Astrocyte (in vitro differentiated cells and primary cell): Measurements from ENCODE around the gene OPCML. TPM values are rescaled to one million over a fixed set of nuclear protein-coding genes. Genes with fewer than 3 reads are reported as not detected.

ENCODE experiments used
- DNase-seq: peaks from one replicate; pipeline ENCODE4 v3.0.0-alpha.2; 2010; ENCODE audit warnings: low read depth
- FAIRE-seq: peaks from 2 replicates; lab custom pipeline; 2011; peaks lifted over from hg19 to GRCh38; lab: Jason Lieb, UNC
- H2AFZ ChIP-seq: 2 replicates; pipeline ENCODE4 v1.6.0; 2012; ENCODE audit warnings: low read depth, low read length, inconsistent platforms
- H3K27ac ChIP-seq: 2 replicates; pipeline ENCODE4 v1.5.1; 2011; ENCODE audit warnings: low read depth, low read length, inconsistent platforms
- H3K27me3 ChIP-seq: 2 replicates; pipeline ENCODE4 v1.6.0; 2011; ENCODE audit warnings: low read length, inconsistent platforms; ENCODE audit not compliant: insufficient read depth
- H3K36me3 ChIP-seq: 2 replicates; pipeline ENCODE4 v1.5.1; 2011; ENCODE audit warnings: low read length, inconsistent platforms; ENCODE audit not compliant: insufficient read depth
- H3K4me1 ChIP-seq: 2 replicates; pipeline ENCODE4 v1.5.1; 2011; ENCODE audit warnings: low read length, inconsistent platforms; ENCODE audit not compliant: insufficient read depth
- H3K4me2 ChIP-seq: 2 replicates; pipeline ENCODE4 v1.6.0; 2012; ENCODE audit warnings: low read length, inconsistent platforms
- H3K4me3 ChIP-seq: 2 replicates; pipeline ENCODE4 v1.5.1; 2011; ENCODE audit warnings: low read depth, mild to moderate bottlenecking, low read length, inconsistent platforms; ENCODE audit not compliant: insufficient read depth
- H3K79me2 ChIP-seq: 2 replicates; pipeline ENCODE4 v1.6.0; 2012; ENCODE audit warnings: mild to moderate bottlenecking, low read length, inconsistent platforms; ENCODE audit not compliant: insufficient read depth
- H3K9ac ChIP-seq: 2 replicates; pipeline ENCODE4 v1.6.0; 2012; ENCODE audit warnings: mild to moderate bottlenecking, low read length, inconsistent platforms
- H3K9me3 ChIP-seq: 2 replicates; pipeline ENCODE4 v1.5.1; 2012; ENCODE audit warnings: low read depth, mild to moderate bottlenecking, low read length, inconsistent platforms; ENCODE audit not compliant: insufficient read depth
- H4K20me1 ChIP-seq: 2 replicates; pipeline ENCODE4 v1.6.0; 2012; ENCODE audit warnings: low read length, inconsistent platforms; ENCODE audit not compliant: insufficient read depth
- H3K27ac Mint-ChIP-seq: one replicate; pipeline ENCODE4 v1.8.0; 2021; ENCODE audit warnings: mild to moderate bottlenecking, mixed read lengths; ENCODE audit not compliant: unreplicated experiment
- H3K27me3 Mint-ChIP-seq: one replicate; pipeline ENCODE4 v1.8.0; 2021; ENCODE audit warnings: low read depth, mixed read lengths; ENCODE audit not compliant: unreplicated experiment
- H3K36me3 Mint-ChIP-seq: one replicate; pipeline ENCODE4 v1.8.0; 2021; ENCODE audit warnings: low read depth, mixed read lengths; ENCODE audit not compliant: unreplicated experiment
- H3K4me1 Mint-ChIP-seq: one replicate; pipeline ENCODE4 v1.8.0; 2021; ENCODE audit warnings: low read depth, mixed read lengths; ENCODE audit not compliant: unreplicated experiment
- H3K4me3 Mint-ChIP-seq: one replicate; pipeline ENCODE4 v1.8.0; 2021; ENCODE audit warnings: mild to moderate bottlenecking, moderate library complexity, mixed read lengths; ENCODE audit not compliant: unreplicated experiment
- H3K9me3 Mint-ChIP-seq: one replicate; pipeline ENCODE4 v1.8.0; 2021; ENCODE audit warnings: mild to moderate bottlenecking, mixed read lengths; ENCODE audit not compliant: unreplicated experiment
- EZH2 ChIP-seq: IDR thresholded peaks from 2 replicates; pipeline ENCODE4 v1.6.1; 2012; ENCODE audit warnings: mild to moderate bottlenecking, low read length, inconsistent platforms; ENCODE audit not compliant: insufficient read depth
- total RNA-seq: library from RNA; stranded (reverse); gene quantifications from 2 replicates; pipeline ENCODE4 v1.2.1, GENCODE V29; 2021
- TF ChIP-seq, protein P1 (sequence below): IDR thresholded peaks from 2 replicates; pipeline ENCODE4 v1.5.1; 2011; ENCODE audit warnings: low read depth, mild to moderate bottlenecking, inconsistent platforms, low read length, moderate library complexity; ENCODE audit not compliant: insufficient read depth

Gene OPCML
- total RNA-seq, 1 donor from 2014 or later, result 7.9 TPM

DNA sequence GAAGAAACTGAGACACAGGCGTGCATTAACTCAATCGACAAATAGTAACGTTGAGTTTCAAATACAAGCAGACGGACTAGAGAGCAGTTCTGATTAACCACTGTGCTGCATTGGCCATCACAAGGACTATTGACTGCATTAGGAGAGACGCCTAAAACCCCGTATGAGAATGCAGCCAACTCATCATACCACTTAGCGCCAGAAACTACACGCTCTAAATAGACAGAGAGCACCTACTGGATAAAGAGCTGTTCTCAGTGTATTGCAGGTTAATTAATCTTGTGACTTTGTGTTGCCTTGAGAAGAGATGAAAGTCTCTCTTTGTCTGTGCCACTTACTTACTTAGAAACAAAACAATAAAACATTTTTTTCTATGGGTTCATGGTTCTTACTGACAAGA is 484.0 kb downstream of the OPCML start:
- Histone ChIP-seq H3K27me3 (peaks cover 51% of the 10 kb centered on the region), H3K4me2 (no peak overlapping the region), H3K9me3 (no peaks in the 10 kb centered on the region), H3K27ac (no peak overlapping the region), H2AFZ (no peak overlapping the region), H3K4me1 (no peaks in the 10 kb centered on the region), H3K36me3 (no peaks in the 10 kb centered on the region), H3K9ac (no peak overlapping the region), H3K4me3 (no peak overlapping the region), H3K79me2 (no peaks in the 10 kb centered on the region), H4K20me1 (no peaks in the 10 kb centered on the region)
- no peak overlapping the region for H3K4me3 Mint-ChIP-seq
- no peaks in the 10 kb centered on the region for H3K9me3 Mint-ChIP-seq
- DNase-seq, result no peak
- no peak overlapping the region for H3K27ac Mint-ChIP-seq
- no peak for FAIRE-seq
- no peaks in the 10 kb centered on the region for H3K36me3 Mint-ChIP-seq
- H3K27me3 Mint-ChIP-seq, result peaks cover 39% of the 10 kb centered on the region
- no peak for TF ChIP-seq EZH2
- no peaks in the 10 kb centered on the region for H3K4me1 Mint-ChIP-seq

DNA sequence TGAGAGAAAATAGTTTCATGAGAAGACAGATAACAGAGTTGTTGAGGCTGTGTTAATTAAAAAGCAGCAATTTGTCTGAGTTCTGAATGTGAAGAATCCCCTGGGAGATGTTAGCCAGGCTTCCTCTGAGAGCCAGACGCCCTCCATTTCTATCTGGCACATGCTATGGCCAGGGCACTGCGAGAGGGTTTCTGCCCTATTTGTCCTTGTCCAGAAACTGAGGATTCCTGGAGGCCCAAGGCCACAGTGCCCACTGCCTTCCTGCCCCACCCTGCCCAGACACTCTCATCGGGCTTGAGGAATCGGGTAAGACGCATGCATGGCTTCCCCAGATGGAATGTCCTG is 484.6 kb downstream of the OPCML start:
- H3K4me2 ChIP-seq, result no peak overlapping the region
- H3K79me2 ChIP-seq, result no peaks in the 10 kb centered on the region
- H3K4me1 ChIP-seq, result no peaks in the 10 kb centered on the region
- no peak for TF ChIP-seq EZH2
- TF ChIP-seq, protein P1, sequence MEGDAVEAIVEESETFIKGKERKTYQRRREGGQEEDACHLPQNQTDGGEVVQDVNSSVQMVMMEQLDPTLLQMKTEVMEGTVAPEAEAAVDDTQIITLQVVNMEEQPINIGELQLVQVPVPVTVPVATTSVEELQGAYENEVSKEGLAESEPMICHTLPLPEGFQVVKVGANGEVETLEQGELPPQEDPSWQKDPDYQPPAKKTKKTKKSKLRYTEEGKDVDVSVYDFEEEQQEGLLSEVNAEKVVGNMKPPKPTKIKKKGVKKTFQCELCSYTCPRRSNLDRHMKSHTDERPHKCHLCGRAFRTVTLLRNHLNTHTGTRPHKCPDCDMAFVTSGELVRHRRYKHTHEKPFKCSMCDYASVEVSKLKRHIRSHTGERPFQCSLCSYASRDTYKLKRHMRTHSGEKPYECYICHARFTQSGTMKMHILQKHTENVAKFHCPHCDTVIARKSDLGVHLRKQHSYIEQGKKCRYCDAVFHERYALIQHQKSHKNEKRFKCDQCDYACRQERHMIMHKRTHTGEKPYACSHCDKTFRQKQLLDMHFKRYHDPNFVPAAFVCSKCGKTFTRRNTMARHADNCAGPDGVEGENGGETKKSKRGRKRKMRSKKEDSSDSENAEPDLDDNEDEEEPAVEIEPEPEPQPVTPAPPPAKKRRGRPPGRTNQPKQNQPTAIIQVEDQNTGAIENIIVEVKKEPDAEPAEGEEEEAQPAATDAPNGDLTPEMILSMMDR, result no peak
- H3K27ac Mint-ChIP-seq, result no peak overlapping the region
- H3K9ac ChIP-seq, result no peak overlapping the region
- DNase-seq (no peak), FAIRE-seq (no peak)
- no peak overlapping the region for H2AFZ ChIP-seq
- H3K4me3 ChIP-seq, result no peak overlapping the region
- no peaks in the 10 kb centered on the region for H3K9me3 ChIP-seq
- H3K4me1 Mint-ChIP-seq, result no peaks in the 10 kb centered on the region
- no peak overlapping the region for H3K27ac ChIP-seq
- H3K27me3 Mint-ChIP-seq, result peaks cover 43% of the 10 kb centered on the region
- H3K27me3 ChIP-seq, result peaks cover 51% of the 10 kb centered on the region
- no peaks in the 10 kb centered on the region for H3K36me3 ChIP-seq
- H3K36me3 Mint-ChIP-seq, result no peaks in the 10 kb centered on the region
- H3K4me3 Mint-ChIP-seq, result no peak overlapping the region
- no peaks in the 10 kb centered on the region for H3K9me3 Mint-ChIP-seq
- no peaks in the 10 kb centered on the region for H4K20me1 ChIP-seq

DNA sequence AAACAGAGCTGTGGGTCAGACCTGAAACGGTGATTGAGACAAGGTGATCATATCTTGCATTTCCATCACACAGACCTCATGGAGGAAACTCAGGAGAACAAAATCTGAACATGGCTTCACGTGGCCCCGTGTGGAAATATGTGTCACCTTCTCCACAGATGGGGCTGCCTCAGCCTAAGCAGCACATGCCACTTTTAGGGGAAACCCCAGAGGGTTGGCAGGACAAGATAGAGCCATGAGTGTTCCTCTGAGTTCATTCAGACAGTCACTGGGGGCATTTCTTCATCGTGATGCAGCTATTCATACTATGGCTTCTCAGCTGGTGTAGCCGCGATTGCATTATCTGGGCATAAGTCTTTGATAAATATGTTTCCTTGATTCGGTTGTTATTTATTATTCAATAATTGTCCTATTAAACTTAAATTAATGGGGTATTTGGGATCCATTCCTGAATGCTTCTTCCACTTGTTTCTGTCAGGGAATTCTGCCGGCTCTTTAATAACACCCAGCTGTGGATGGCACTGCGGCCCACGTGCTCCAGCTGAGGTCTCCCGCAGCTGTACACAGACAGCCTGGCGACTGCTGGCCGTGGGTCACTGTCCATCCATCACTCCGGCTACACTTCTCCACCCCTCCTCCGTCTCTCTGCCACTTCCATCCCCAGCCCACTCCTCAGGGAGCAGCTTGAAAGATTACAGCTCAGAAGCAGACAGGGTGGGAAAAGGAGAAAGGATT is 485.1 kb downstream of the OPCML start:
- no peaks in the 10 kb centered on the region for H3K4me1 ChIP-seq
- H3K79me2 ChIP-seq, result no peaks in the 10 kb centered on the region
- H2AFZ ChIP-seq, result no peak overlapping the region
- FAIRE-seq (no peak), DNase-seq (no peak)
- Mint-ChIP-seq H3K27ac (no peak overlapping the region), H3K36me3 (no peaks in the 10 kb centered on the region), H3K4me3 (no peak overlapping the region), H3K9me3 (no peaks in the 10 kb centered on the region), H3K4me1 (no peaks in the 10 kb centered on the region), H3K27me3 (peaks cover 42% of the 10 kb centered on the region)
- H3K36me3 ChIP-seq, result no peaks in the 10 kb centered on the region
- no peak overlapping the region for H3K4me2 ChIP-seq
- no peak overlapping the region for H3K4me3 ChIP-seq
- H3K27ac ChIP-seq, result no peak overlapping the region
- H3K9ac ChIP-seq, result no peak overlapping the region
- H3K9me3 ChIP-seq, result no peaks in the 10 kb centered on the region
- H3K27me3 ChIP-seq, result peaks cover 48% of the 10 kb centered on the region
- H4K20me1 ChIP-seq, result no peaks in the 10 kb centered on the region
- TF ChIP-seq EZH2, result no peak
- TF ChIP-seq, protein P1, result no peak
